ENCODE data around the gene SH3RF2.

GRCh38 chr5:146003852-146004251 lies 67.5 kb downstream of the SH3RF2 start:
- TF ChIP-seq CTCF (IDR thresholded peaks at IDR 0.05), result no peak
- TF ChIP-seq POLR2A (IDR thresholded peaks at IDR 0.05), result no peak

All from uterus (tissue), 2 donors.